Hair follicle dermal papilla cell (primary cell): Measurements from ENCODE around the gene NDUFS8. TPM values are rescaled to one million over a fixed set of nuclear protein-coding genes. Genes with fewer than 3 reads are reported as not detected.

ENCODE experiments used
- small RNA-seq: library from RNA; depleted of rRNA; stranded (forward); fragments of <200 nt; gene quantifications from one replicate; pipeline ENCODE3, GENCODE V24; 2012
- total RNA-seq: library from RNA; depleted of rRNA; stranded (reverse); fragments of >200 nt; gene quantifications from 2 replicates; pipeline ENCODE4 v1.2.3, GENCODE V29; 2012

The NDUFS8 gene
- 54.4 and 68.1 TPM in 2 replicates for total RNA-seq

DNA sequence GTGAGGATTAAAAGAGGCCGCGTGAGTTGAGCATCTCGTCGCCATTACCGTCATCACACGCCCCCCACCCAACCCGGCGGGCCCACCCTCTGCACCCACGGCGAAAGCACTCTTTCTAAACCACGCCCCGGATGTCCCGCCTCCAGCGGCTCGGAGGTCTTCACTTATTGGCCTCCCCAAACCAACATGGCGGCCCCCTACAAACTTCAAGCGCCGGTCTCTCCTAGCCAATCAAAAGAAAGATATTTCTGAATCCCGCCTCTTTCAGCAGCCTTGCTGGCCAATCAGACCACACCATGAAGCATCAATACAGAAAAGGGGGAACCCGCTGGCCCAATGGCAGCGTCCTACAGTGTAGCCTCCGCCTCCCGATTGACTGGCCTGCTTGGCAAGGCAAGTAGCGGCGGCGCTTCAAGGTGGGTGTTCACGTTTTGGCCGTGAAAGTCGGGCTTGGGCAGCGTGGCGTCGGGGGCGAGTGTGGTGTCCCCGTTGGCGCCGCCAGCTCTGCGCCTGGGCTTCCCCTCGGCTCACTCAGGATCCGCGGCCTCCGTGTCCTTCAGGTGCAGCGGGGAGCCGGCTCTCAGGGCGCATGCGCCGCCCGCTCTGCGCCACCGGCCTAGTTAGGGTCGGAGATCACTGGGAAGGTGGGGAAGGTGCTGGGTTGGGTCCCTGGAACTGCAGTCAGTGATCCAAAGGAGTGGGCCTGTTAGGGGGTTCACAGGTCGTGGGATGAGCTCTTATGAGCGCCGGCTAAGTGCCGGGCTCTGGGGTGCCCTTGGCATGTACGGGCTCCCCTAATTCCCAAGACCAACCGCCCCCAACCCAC lies at the start of gene NDUFS8:
NDUFS8 (plus strand) TSS at position 364 of the 826 bp plus-strand sequence. CDS start 1,471 bp downstream, outside the sequence.

DNA sequence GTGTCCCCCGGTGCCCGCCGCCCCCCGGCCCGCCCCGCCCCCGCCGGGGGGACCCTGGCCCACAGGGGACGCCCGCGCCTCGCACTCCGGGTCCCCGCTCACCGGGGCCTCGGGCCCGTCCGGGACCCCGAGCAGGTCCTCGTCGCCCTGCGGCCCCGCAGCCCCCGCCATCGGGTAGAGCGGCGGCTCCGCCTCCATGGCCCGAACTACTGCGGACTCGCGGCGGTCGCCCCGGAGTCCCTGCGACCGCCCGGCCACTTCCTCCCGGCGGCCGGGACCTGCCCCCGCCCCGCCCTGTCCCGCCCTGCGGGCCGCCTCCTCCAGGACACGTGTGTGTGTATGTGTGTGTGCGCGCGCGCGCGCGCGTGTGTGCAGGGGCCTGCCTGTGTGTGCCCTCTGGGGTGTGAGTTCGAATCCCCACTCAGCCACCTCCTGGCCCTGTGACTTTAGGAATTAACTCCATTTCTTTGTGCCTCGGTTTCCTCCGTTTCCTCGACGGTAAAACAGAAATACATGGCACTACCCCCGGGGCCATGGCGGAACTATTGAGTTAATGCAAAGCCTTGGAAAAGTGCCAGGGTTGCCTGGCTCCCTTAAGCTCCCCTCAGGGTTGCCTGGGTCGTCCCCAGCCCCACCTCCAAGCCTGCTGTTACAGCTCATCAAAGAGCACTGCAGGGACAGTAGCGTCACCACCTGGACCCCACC lies 26.5 kb upstream of the NDUFS8 start, which contains the start of gene UNC93B1:
UNC93B1 (minus strand) TSS at position 252 of the 705 bp plus-strand sequence; CDS start at position 198, 54 bp downstream.

DNA sequence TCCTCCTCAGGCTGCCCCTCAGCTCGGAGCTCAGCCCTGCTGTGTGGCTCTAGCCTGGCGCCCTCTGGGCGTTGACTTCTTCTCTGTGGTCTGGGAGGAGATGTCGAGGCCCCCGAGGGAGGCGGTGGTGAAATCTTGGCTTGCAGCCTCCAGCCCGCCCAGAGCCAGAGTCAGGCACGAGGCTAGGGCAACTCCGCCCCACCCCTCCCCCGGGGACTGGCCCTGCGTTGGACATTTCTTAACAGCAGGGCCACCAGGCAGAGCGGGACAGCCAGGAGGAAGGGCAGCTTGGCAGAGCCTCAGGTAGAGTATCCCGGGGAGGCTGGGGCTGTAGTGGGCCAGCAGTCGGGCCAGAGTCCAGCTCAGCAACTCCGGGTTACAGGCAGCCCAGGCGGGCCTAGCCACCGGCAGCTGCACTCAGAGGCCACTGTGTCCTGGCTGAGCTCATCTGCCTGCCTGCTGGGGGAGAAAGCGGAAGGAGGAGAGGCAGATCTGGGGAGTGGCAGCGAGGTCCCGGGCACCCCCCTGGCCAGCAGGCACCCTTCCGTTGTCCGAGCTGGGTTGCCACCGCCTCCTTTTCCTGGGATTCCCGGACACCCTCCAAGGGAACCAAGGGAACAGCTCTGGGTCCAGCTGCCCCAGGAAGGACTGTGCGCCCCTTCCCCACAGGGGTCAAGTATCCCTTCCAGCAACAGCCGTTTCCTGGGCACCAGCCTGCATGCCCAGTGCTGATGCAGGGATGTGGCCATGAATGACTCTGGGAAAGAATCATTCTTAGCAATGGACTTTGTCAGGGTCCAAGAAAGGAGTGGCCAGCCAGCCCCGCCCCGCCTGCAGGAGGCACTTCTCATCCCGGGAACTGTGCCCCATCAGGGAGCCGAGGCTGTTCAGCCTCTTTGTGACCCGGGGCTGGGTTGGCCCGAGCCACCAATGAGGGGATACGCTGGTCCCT lies 20.1 kb upstream of the NDUFS8 start, which contains the start of gene ALDH3B1:
ALDH3B1 (plus strand) TSS at position 238 of the 952 bp plus-strand sequence. CDS start 4,971 bp downstream, outside the sequence.

DNA sequence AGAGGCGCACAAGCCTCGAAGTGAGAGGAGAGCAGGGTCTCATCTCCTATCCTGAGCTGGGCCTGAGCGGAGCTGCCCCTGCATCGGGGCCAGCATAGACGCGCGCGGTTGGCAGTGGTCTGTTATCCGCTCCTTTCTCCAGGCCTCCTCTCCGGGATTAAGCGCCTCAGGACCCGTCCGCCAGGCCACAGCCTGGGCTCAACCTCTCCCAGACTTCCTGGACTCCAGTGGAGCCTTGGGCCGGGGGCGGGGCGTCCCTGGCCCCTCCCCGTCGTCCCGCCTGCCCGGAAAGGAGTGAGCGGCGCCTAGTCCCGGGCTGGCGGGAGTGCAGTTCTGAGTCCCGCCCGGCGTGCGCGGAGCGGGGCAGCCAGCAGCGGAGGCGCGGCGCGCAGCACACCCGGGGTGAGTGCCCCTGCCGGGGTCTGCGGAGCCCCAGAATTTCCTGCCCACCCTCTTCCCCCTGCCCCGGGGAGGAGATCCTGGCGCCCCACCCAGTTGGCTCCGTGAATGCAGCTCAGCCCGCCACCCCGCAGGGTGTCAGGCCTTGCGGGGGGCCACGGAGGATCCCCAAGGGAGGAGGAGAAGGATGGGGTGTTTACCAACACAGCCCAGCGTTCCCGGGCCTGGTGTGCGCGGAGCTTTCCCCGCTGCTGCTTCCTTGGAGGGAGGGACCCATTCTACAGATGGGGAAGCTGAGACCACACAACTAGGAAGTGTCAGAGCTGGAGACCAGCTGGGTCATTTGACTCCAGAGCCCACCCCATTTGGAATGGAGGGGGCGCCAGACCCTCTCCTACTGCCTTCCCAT lies 8.4 kb downstream of the NDUFS8 start, which contains the start of gene TCIRG1:
TCIRG1 (plus strand) TSS at position 308 of the 808 bp plus-strand sequence. CDS start 2,247 bp downstream, outside the sequence.

Small RNAs within 50 kb of the gene (small RNA-seq; reads per million reads assigned to genes)
- gene MIR6753, result not detected

Other genes with a start within 250 kb of the NDUFS8 start
- 40.9 and 44.1 TPM in 2 replicates for gene UNC93B1, start 26.6 kb upstream of the NDUFS8 start, total RNA-seq
- 56.6 and 70.8 TPM in 2 replicates for gene ALDH3B1, start 20.4 kb upstream of the NDUFS8 start, total RNA-seq
- gene TCIRG1, start 8.3 kb downstream of the NDUFS8 start, total RNA-seq, result 109 and 131 TPM in 2 replicates
- 10.0 and 14.3 TPM in 2 replicates for gene CHKA, start 90.7 kb downstream of the NDUFS8 start, total RNA-seq
- gene KMT5B, start 182.6 kb downstream of the NDUFS8 start, total RNA-seq, result 24.2 and 27.6 TPM in 2 replicates
- 48.8 and 53.7 TPM in 2 replicates for gene C11orf24, start 241.3 kb downstream of the NDUFS8 start, total RNA-seq